Esophagus (tissue), 2 donors: ENCODE results near the gene EFCAB5. TPM values are rescaled to one million over a fixed set of nuclear protein-coding genes. Genes with fewer than 3 reads are reported as not detected.
A peak's percentile ranks its signal among the peaks of the same experiment; 100 is the strongest.
"Not testable (repeated sequence)": the region's sequence is repeated elsewhere in the genome, so short reads cannot be mapped to it uniquely, and the experiment has no call there.

Experiments used
- H3K27ac ChIP-seq, 2 donors: one replicate each; pipeline ENCODE4 v1.5.1; 2013; ENCODE audit warnings: low read depth in 2 of 2, mild to moderate bottlenecking in 2 of 2, inconsistent platforms in 1 of 2, low read length in 1 of 2, moderate library complexity in 1 of 2
- H3K27me3 ChIP-seq, 2 donors: one replicate each; pipeline ENCODE4 v1.6.1; 2013; ENCODE audit warnings: low read length in 2 of 2, control low read depth in 1 of 2, mild to moderate bottlenecking in 1 of 2; ENCODE audit not compliant: insufficient read depth in 2 of 2, control insufficient read depth in 1 of 2
- H3K36me3 ChIP-seq, 2 donors: one replicate each; pipeline ENCODE4 v1.6.1; 2013; ENCODE audit warnings: low read length in 1 of 2; ENCODE audit not compliant: control insufficient read depth in 2 of 2, insufficient read depth in 2 of 2
- H3K4me1 ChIP-seq, 2 donors: one replicate each; pipeline ENCODE4 v1.6.1; 2013; ENCODE audit warnings: low read length in 1 of 2; ENCODE audit not compliant: control insufficient read depth in 2 of 2, insufficient read depth in 2 of 2
- H3K4me3 ChIP-seq, 2 donors: one replicate each; pipeline ENCODE4 v1.5.1; 2013; ENCODE audit warnings: low read length in 2 of 2, mild to moderate bottlenecking in 2 of 2, low read depth in 1 of 2, moderate library complexity in 1 of 2
- H3K9me3 ChIP-seq, 2 donors: one replicate each; pipeline ENCODE4 v1.6.1; 2013; ENCODE audit warnings: mild to moderate bottlenecking in 2 of 2, low read depth in 1 of 2, low read length in 1 of 2, moderate library complexity in 1 of 2; ENCODE audit not compliant: control insufficient read depth in 2 of 2, insufficient read depth in 1 of 2
- WGBS, 2 donors: extraction: QIAGEN DNeasy Blood & Tissue Kit; methylation state at CpG; one replicate each; pipeline ENCODE4 v1.1.7; 2013; 5-methylcytosine and 5-hydroxymethylcytosine counted together
- polyA plus RNA-seq, 2 donors: library from polyadenylated mRNA; stranded (reverse); fragments of 200-250 nt; gene quantifications; one replicate each; pipeline ENCODE4 v1.2.3, GENCODE V29; 2013
- donor health status: healthy with polysubstance abuse.
- donor health status: Bipolar disorder and iron deficiency.

The EFCAB5 gene
- polyA plus RNA-seq, 2 donors: 0.02 to 0.24 TPM

- Histone ChIP-seq H3K36me3 (no peaks in the 10 kb centered on the region), H3K27me3 (no peaks in the 10 kb centered on the region), H3K9me3 (no peaks in the 10 kb centered on the region), H3K27ac (no peak overlapping the region), H3K4me3 (no peak overlapping the region), H3K4me1 (no peaks in the 10 kb centered on the region)
- 88 to 93% methylated on average over 1 of the region's 1 CpG for whole genome bisulfite sequencing, 2 donors
These were observed 188.7 kb downstream of the EFCAB5 start for GRCh38 chr17:30130121-30130520.

- 92 to 96% methylated on average over 3 of the region's 3 CpGs for WGBS, 2 donors
- Histone ChIP-seq H3K27ac (no peak overlapping the region), H3K4me1 (no peaks in the 10 kb centered on the region), H3K4me3 (no peak overlapping the region), H3K27me3 (no peaks in the 10 kb centered on the region), H3K36me3 (no peaks in the 10 kb centered on the region), H3K9me3 (no peaks in the 10 kb centered on the region)
These were observed 191.2 kb downstream of the EFCAB5 start for GRCh38 chr17:30132615-30133014.

GRCh38 chr17:30133197-30133596, 191.8 kb downstream of the EFCAB5 start:
- H3K4me3 ChIP-seq: no peak overlapping the region
- H3K9me3 ChIP-seq: no peaks in the 10 kb centered on the region
- no peaks in the 10 kb centered on the region for H3K27me3 ChIP-seq
- no peaks in the 10 kb centered on the region for H3K36me3 ChIP-seq
- H3K27ac ChIP-seq: no peak overlapping the region
- H3K4me1 ChIP-seq: no peaks in the 10 kb centered on the region
- 95 to 97% methylated on average over 3 of the region's 3 CpGs for WGBS, 2 donors

- no peaks in the 10 kb centered on the region for H3K36me3 ChIP-seq
- H3K4me1 ChIP-seq: no peaks in the 10 kb centered on the region
- no peak overlapping the region for H3K4me3 ChIP-seq
- H3K27ac ChIP-seq: no peak overlapping the region
- no peaks in the 10 kb centered on the region for H3K9me3 ChIP-seq
- no peaks in the 10 kb centered on the region for H3K27me3 ChIP-seq
These were observed 193.1 kb downstream of the EFCAB5 start for GRCh38 chr17:30134551-30134950.

DNA sequence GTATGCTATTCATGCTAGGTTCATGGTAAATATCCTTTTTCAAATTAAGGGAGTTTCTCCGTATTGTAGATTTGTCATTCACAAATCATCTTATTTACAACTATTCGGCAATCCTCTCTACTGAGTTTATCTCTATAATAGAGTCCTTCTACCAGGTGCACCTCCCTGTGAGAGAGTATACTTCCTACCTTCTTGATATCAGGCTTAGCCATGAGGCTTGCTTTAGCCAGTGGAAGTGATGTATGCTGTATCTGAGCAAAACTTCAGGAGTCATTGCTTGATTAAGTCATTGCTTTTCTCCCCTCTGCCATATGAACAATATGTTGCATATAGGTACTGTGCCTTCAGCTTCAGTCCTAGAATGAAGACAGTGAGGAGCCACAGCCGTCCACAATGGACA, 195.7 kb downstream of the EFCAB5 start:
- H3K27ac ChIP-seq: no peak overlapping the region
- H3K4me3 ChIP-seq: no peak overlapping the region
- no peaks in the 10 kb centered on the region for H3K9me3 ChIP-seq
- 89 to 93% methylated on average over 3 of the region's 3 CpGs for WGBS, 2 donors
- H3K27me3 ChIP-seq: no peaks in the 10 kb centered on the region
- no peaks in the 10 kb centered on the region for H3K4me1 ChIP-seq
- H3K36me3 ChIP-seq: no peaks in the 10 kb centered on the region

- H3K4me1 ChIP-seq, H3K4me3 ChIP-seq, H3K27ac ChIP-seq, H3K36me3 ChIP-seq, H3K9me3 ChIP-seq, H3K27me3 ChIP-seq: not testable (repeated sequence)
- WGBS, 2 donors: 52 to 70% methylated on average over 6 of the region's 6 CpGs
These were observed 206.4 kb downstream of the EFCAB5 start for GRCh38 chr17:30147860-30148259.

- Histone ChIP-seq H3K27ac (peak overlapping the region in 1 of 2 donors; percentile 76), H3K9me3 (no peaks in the 10 kb centered on the region), H3K4me3 (no peak overlapping the region), H3K36me3 (no peaks in the 10 kb centered on the region), H3K27me3 (no peaks in the 10 kb centered on the region), H3K4me1 (no peaks in the 10 kb centered on the region)
- 58 to 88% methylated on average over 1 of the region's 1 CpG for WGBS, 2 donors
These were observed 206.9 kb downstream of the EFCAB5 start for GRCh38 chr17:30148376-30148775.

GRCh38 chr17:30151471-30151870, 210.0 kb downstream of the EFCAB5 start:
- Histone ChIP-seq H3K4me3 (no peak overlapping the region), H3K36me3 (no peaks in the 10 kb centered on the region), H3K9me3 (no peaks in the 10 kb centered on the region), H3K27me3 (no peaks in the 10 kb centered on the region), H3K4me1 (no peaks in the 10 kb centered on the region), H3K27ac (peak overlapping the region in 1 of 2 donors; percentile 31)
- 94 to 95% methylated on average over 4 of the region's 4 CpGs for WGBS, 2 donors

- H3K27me3 ChIP-seq: no peaks in the 10 kb centered on the region
- H3K9me3 ChIP-seq: no peaks in the 10 kb centered on the region
- H3K36me3 ChIP-seq: no peaks in the 10 kb centered on the region
- H3K27ac ChIP-seq: no peak overlapping the region
- H3K4me3 ChIP-seq: no peak overlapping the region
- no peaks in the 10 kb centered on the region for H3K4me1 ChIP-seq
These were observed 212.0 kb downstream of the EFCAB5 start for GRCh38 chr17:30153463-30153862.

DNA sequence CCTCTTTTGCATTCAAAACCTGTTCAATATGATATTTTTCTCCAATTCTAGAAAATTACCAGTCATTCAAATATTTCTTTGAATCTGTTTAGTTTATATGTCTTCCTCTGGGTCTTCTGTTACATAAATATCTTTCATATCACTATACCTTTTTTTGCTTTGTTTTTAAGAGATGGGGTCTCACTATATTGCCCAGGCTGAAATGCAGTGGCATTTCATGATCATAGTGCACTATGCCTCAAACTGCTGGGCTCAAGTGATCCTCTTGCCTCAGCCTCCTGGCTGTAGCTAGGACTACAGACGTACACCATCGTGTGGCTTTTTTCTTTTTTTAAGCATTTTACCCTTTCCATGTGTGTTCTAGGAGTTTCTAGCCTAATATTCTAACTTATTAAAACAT, 214.0 kb downstream of the EFCAB5 start:
- Histone ChIP-seq H3K36me3 (no peaks in the 10 kb centered on the region), H3K27ac (no peak overlapping the region), H3K4me3 (no peak overlapping the region), H3K27me3 (no peaks in the 10 kb centered on the region), H3K4me1 (no peaks in the 10 kb centered on the region), H3K9me3 (no peaks in the 10 kb centered on the region)
- 94 to 98% methylated on average over 2 of the region's 2 CpGs for WGBS, 2 donors
